HepG2 (cell line): ENCODE measurements around the gene ZNF669. TPM values are rescaled to one million over a fixed set of nuclear protein-coding genes. Genes with fewer than 3 reads are reported as not detected.

ENCODE experiments used
- ASH2L ChIP-seq: fragments of 300-600, 200-600 bp; sonication (generic); IDR thresholded peaks from 2 replicates; pipeline ENCODE4 v1.7.0; 2017; ENCODE audit warnings: low read depth, mild to moderate bottlenecking, moderate library complexity, mixed read lengths, low read length; ENCODE audit not compliant: insufficient read length
- ETV6 ChIP-seq: sonication (generic); formaldehyde crosslinking; conservative IDR thresholded peaks from 2 replicates; pipeline ENCODE4 v1.4.0; 2020; ENCODE audit warnings: missing genetic modification reagents
- GTF2F1 ChIP-seq: fragments of 150-350 bp; IDR thresholded peaks from 2 replicates; pipeline ENCODE4 v1.6.1; 2014; ENCODE audit warnings: low read length
- MAFF ChIP-seq: IDR thresholded peaks from 2 replicates; pipeline ENCODE4 v1.6.1; 2011; ENCODE audit warnings: low read depth, low read length, improper control_type of control experiment
- RFXANK ChIP-seq: IDR thresholded peaks from 2 replicates; pipeline ENCODE4 v1.6.1; 2016
- SMAD1 ChIP-seq: sonication (generic); formaldehyde crosslinking; IDR thresholded peaks from 2 replicates; pipeline ENCODE4 v1.4.0; 2020; ENCODE audit warnings: missing genetic modification reagents, low read depth, mild to moderate bottlenecking, borderline replicate concordance
- TAF1 ChIP-seq: sonication (generic); formaldehyde crosslinking; IDR thresholded peaks from 2 replicates; pipeline ENCODE4 v1.4.0; 2020; ENCODE audit warnings: missing genetic modification reagents
- TBX3 ChIP-seq: fragments of 450-650 bp; IDR thresholded peaks from 2 replicates; pipeline ENCODE4 v1.6.1; 2017; ENCODE audit warnings: antibody characterized with exemption, mild to moderate bottlenecking, inconsistent platforms, borderline replicate concordance
- ZFX ChIP-seq: sonication (generic); formaldehyde crosslinking; IDR thresholded peaks from 2 replicates; pipeline ENCODE4 v1.4.0; 2020; ENCODE audit warnings: mild to moderate bottlenecking, low read depth, missing genetic modification reagents, moderate library complexity
- ZNF501 ChIP-seq: sonication (generic); formaldehyde crosslinking; IDR thresholded peaks from 2 replicates; pipeline ENCODE4 v1.5.1; 2020; ENCODE audit warnings: mild to moderate bottlenecking, moderate library complexity, missing genetic modification reagents
- ZNF567 ChIP-seq: sonication (generic); formaldehyde crosslinking; IDR thresholded peaks from 2 replicates; pipeline ENCODE4 v1.8.1; 2023; ENCODE audit warnings: mild to moderate bottlenecking, missing genetic modification reagents, borderline replicate concordance
- ZNF614 ChIP-seq: IDR thresholded peaks from 2 replicates; pipeline ENCODE4 v1.6.1; 2018; ENCODE audit warnings: missing biosample characterization, missing genetic modification reagents, inconsistent platforms, borderline replicate concordance
- ZNF879 ChIP-seq: sonication (generic); formaldehyde crosslinking; IDR thresholded peaks from 2 replicates; pipeline ENCODE4 v1.8.1; 2023; ENCODE audit warnings: missing genetic modification reagents
- polyA plus RNA-seq, 8 experiments: library from polyadenylated mRNA; depleted of rRNA in 3 of 8; stranded (reverse) in 7 of 8; unstranded in 1 of 8; fragments of >200 nt; fragmentation: Illumina TruSeq in 4 of 8; extraction: Trizol in 4 of 8; gene quantifications; 2 replicates each; pipeline versions ENCODE4 v1.2.1 to v1.2.3, GENCODE V29; 2011 to 2016; ENCODE audit warnings: low read depth in 4 of 8, missing spikeins in 1 of 8, mixed read lengths in 1 of 8; ENCODE audit not compliant: insufficient read depth in 1 of 8
- total RNA-seq, 5 experiments: library from RNA; depleted of rRNA; stranded (reverse); fragments of >200 nt; fragmentation: Illumina TruSeq; extraction: Trizol; gene quantifications; 2 replicates each; pipeline ENCODE4 v1.2.3, GENCODE V29; 2016; ENCODE audit warnings: low read depth in 1 of 5
- TF ChIP-seq, protein P1 (sequence below): sonication (generic); formaldehyde crosslinking; IDR thresholded peaks from 2 replicates; pipeline ENCODE4 v1.9.0; 2021; ENCODE audit warnings: missing genetic modification reagents, mild to moderate bottlenecking, borderline replicate concordance
- TF ChIP-seq, protein P2 (sequence below): IDR thresholded peaks from 2 replicates; pipeline ENCODE4 v1.4.0; 2020; ENCODE audit warnings: mild to moderate bottlenecking, missing genetic modification reagents
- TF ChIP-seq, protein P3 (sequence below): sonication (generic); formaldehyde crosslinking; IDR thresholded peaks from 2 replicates; pipeline ENCODE4 v1.4.0; 2020; ENCODE audit warnings: missing genetic modification reagents, borderline replicate concordance
- TF ChIP-seq, protein P4 (sequence below): sonication (generic); formaldehyde crosslinking; IDR thresholded peaks from 2 replicates; pipeline ENCODE4 v1.4.0; 2020; ENCODE audit warnings: mild to moderate bottlenecking, missing genetic modification reagents
- TF ChIP-seq, protein P5 (sequence below): sonication (generic); formaldehyde crosslinking; IDR thresholded peaks from 2 replicates; pipeline ENCODE4 v1.4.0; 2020; ENCODE audit warnings: missing genetic modification reagents, mild to moderate bottlenecking, borderline replicate concordance

Gene ZNF669
- total and polyA plus RNA-seq, 2 of the 13 experiments (the other 11 are each of a cell fraction or from before 2014, with no cell fraction given): 3.1 to 14.6 TPM

DNA sequence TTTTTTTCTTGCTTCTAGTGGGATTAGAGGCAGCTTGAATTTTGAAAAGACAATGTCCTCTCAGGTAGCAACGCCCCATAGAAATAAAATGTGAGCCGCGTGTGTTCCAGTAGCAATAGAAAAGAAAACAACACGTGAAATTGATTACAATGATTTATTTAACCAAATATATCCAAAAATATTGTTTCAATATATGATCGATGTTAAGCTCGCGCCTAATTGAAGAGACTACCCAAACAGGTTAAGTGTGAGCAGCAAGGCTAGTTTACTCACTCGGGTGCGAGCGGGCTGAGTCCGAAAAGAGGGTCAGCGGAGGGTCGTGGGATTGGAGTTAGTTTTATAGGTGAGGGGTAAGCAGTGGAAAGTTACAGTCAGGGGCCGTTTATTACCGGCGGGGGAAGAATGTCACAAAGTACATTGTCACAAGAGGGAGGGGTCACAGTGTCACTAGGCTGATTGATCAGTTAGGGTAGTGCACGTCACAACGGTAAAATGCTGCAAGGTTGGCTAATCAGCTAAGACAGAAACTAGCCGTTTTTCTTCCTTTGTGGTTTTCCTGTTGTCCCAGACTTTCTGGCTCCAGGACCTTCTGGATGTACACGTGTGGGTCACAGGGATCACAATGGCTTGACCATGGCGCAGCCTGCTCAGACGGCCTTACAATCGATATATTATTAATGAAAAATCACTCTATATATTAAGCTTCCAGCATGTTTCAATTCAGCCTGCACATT, 24.8 kb downstream of the ZNF669 start (continued):
- TF ChIP-seq, protein P1, sequence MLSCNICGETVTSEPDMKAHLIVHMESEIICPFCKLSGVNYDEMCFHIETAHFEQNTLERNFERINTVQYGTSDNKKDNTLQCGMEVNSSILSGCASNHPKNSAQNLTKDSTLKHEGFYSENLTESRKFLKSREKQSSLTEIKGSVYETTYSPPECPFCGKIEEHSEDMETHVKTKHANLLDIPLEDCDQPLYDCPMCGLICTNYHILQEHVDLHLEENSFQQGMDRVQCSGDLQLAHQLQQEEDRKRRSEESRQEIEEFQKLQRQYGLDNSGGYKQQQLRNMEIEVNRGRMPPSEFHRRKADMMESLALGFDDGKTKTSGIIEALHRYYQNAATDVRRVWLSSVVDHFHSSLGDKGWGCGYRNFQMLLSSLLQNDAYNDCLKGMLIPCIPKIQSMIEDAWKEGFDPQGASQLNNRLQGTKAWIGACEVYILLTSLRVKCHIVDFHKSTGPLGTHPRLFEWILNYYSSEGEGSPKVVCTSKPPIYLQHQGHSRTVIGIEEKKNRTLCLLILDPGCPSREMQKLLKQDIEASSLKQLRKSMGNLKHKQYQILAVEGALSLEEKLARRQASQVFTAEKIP (CRISPR knock-in tag): no peak
- TF ChIP-seq ZNF567 (CRISPR knock-in tag): no peak
- TF ChIP-seq TAF1: no peak
- no peak for TF ChIP-seq RFXANK (CRISPR knock-in tag)
- no peak for TF ChIP-seq ZNF501 (CRISPR knock-in tag)
- no peak for TF ChIP-seq ZFX (CRISPR knock-in tag)
- TF ChIP-seq, protein P2, sequence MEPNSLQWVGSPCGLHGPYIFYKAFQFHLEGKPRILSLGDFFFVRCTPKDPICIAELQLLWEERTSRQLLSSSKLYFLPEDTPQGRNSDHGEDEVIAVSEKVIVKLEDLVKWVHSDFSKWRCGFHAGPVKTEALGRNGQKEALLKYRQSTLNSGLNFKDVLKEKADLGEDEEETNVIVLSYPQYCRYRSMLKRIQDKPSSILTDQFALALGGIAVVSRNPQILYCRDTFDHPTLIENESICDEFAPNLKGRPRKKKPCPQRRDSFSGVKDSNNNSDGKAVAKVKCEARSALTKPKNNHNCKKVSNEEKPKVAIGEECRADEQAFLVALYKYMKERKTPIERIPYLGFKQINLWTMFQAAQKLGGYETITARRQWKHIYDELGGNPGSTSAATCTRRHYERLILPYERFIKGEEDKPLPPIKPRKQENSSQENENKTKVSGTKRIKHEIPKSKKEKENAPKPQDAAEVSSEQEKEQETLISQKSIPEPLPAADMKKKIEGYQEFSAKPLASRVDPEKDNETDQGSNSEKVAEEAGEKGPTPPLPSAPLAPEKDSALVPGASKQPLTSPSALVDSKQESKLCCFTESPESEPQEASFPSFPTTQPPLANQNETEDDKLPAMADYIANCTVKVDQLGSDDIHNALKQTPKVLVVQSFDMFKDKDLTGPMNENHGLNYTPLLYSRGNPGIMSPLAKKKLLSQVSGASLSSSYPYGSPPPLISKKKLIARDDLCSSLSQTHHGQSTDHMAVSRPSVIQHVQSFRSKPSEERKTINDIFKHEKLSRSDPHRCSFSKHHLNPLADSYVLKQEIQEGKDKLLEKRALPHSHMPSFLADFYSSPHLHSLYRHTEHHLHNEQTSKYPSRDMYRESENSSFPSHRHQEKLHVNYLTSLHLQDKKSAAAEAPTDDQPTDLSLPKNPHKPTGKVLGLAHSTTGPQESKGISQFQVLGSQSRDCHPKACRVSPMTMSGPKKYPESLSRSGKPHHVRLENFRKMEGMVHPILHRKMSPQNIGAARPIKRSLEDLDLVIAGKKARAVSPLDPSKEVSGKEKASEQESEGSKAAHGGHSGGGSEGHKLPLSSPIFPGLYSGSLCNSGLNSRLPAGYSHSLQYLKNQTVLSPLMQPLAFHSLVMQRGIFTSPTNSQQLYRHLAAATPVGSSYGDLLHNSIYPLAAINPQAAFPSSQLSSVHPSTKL: peak; percentile 61
- peak; percentile 41; the same call in 1 of the 2 replicates for TF ChIP-seq ZNF614 (CRISPR knock-in tag)
- TF ChIP-seq, protein P3, sequence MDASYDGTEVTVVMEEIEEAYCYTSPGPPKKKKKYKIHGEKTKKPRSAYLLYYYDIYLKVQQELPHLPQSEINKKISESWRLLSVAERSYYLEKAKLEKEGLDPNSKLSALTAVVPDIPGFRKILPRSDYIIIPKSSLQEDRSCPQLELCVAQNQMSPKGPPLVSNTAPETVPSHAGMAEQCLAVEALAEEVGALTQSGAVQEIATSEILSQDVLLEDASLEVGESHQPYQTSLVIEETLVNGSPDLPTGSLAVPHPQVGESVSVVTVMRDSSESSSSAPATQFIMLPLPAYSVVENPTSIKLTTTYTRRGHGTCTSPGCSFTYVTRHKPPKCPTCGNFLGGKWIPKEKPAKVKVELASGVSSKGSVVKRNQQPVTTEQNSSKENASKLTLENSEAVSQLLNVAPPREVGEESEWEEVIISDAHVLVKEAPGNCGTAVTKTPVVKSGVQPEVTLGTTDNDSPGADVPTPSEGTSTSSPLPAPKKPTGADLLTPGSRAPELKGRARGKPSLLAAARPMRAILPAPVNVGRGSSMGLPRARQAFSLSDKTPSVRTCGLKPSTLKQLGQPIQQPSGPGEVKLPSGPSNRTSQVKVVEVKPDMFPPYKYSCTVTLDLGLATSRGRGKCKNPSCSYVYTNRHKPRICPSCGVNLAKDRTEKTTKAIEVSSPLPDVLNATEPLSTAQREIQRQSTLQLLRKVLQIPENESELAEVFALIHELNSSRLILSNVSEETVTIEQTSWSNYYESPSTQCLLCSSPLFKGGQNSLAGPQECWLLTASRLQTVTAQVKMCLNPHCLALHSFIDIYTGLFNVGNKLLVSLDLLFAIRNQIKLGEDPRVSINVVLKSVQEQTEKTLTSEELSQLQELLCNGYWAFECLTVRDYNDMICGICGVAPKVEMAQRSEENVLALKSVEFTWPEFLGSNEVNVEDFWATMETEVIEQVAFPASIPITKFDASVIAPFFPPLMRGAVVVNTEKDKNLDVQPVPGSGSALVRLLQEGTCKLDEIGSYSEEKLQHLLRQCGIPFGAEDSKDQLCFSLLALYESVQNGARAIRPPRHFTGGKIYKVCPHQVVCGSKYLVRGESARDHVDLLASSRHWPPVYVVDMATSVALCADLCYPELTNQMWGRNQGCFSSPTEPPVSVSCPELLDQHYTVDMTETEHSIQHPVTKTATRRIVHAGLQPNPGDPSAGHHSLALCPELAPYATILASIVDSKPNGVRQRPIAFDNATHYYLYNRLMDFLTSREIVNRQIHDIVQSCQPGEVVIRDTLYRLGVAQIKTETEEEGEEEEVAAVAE (CRISPR knock-in tag): no peak
- TF ChIP-seq, protein P4, sequence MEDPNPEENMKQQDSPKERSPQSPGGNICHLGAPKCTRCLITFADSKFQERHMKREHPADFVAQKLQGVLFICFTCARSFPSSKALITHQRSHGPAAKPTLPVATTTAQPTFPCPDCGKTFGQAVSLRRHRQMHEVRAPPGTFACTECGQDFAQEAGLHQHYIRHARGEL (CRISPR knock-in tag): no peak
- no peak for TF ChIP-seq SMAD1 (CRISPR knock-in tag)
- TF ChIP-seq ASH2L: no peak
- no peak for TF ChIP-seq MAFF
- TF ChIP-seq TBX3: 0 out of 2 replicates have a peak, but pooled peaks have one; percentile 12
- TF ChIP-seq ZNF879 (CRISPR knock-in tag): no peak
- TF ChIP-seq, protein P5, sequence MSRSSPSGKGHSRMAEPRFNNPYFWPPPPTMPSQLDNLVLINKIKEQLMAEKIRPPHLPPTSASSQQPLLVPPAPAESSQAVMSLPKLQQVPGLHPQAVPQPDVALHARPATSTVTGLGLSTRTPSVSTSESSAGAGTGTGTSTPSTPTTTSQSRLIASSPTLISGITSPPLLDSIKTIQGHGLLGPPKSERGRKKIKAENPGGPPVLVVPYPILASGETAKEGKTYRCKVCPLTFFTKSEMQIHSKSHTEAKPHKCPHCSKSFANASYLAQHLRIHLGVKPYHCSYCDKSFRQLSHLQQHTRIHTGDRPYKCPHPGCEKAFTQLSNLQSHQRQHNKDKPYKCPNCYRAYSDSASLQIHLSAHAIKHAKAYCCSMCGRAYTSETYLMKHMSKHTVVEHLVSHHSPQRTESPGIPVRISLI (CRISPR knock-in tag): no peak
- no peak for TF ChIP-seq GTF2F1
- no peak for TF ChIP-seq ETV6 (CRISPR knock-in tag)
